CD4-positive, alpha-beta T cell treated with Interleukin-4 for 1 hour (primary cell): ENCODE measurements around the gene RPP38.

Experiments used
- DNase-seq, 2 donors: peaks; one replicate each; pipeline ENCODE4 v3.0.0-alpha.2; 2020 to 2022

Gene RPP38, protein sequence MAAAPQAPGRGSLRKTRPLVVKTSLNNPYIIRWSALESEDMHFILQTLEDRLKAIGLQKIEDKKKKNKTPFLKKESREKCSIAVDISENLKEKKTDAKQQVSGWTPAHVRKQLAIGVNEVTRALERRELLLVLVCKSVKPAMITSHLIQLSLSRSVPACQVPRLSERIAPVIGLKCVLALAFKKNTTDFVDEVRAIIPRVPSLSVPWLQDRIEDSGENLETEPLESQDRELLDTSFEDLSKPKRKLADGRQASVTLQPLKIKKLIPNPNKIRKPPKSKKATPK

DNA sequence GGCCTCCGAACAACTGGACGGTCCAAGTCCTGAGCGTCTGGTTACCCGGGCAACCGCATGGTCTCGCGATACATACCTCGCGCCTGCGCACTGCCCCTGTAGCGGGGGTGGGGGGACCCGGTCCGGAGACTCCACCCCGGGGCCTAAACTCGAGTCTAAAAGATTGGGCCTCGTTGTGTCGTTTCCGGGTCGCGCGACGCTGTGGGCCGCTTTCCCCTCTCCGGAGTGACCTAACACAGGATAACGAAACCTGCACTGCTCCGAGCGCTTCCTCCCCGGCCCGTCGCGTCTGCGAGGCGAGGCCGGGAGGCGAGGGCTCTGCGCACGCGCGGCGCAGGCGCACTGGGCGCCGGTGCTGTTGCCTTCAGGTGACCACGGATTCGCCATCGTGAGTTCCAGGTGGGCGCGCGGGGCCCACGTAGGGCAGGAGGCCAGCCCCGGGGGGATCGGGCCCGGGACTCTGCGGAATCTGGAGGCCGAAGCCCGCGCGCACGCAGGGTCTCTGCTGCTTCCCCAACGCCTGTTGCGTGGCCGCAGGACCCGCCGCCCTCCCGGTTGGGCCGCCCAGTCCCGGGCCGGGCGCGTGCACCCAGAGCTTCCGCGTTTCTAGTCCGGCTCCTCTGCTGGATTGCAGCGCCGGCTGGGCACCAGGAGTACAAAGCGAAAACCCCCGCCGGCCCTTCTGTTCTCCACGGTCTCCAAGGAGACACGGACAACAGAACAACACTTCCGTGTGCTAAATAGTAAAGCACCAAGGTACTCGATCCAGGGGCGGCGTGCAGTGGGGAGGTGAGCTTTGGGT lies at the start of gene RPP38:
Gene RPP38 (plus strand): TSS at position 345 of the 802 bp plus-strand sequence. CDS start 5,960 bp downstream, outside the sequence.
- DNase-seq: peak; percentile 94

DNA sequence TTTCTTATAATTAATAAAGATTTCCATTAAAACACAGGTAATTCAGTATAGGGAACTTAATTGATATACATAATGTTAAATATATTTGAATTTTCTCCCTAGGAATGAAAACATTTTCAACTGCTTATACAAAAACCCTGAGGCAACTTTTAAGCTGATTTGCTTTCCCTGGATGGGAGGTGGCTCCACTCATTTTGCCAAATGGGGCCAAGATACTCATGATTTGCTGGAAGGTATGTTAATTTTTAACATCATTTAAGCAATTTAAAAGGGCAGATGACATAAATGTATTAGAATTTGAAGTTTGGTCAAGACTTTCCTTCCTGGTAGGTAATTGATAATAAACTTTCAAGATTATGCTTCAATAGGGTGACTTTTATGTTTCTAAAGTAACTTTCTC lies 47.6 kb upstream of the RPP38 start:
- DNase-seq: no peak

DNA sequence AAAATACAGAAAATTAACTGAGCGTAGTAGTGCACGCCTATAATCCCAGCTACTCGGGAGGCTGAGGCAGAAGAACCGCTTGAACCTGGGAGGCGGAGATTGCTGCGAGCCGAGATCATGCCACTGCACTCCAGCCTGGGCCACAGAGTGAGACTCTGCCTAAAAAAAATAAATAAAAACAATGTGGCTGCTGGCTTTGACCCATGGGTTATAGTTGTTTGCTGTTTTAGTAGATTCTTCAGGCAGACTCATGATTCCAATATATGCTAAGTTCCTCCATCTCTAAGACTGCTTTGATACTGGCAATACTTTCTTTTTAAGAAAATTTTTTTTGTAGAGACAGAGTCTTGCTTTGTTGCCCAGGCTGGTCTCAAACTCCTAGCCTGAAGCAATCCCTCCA lies 45.0 kb upstream of the RPP38 start:
- DNase-seq: no peak

DNA sequence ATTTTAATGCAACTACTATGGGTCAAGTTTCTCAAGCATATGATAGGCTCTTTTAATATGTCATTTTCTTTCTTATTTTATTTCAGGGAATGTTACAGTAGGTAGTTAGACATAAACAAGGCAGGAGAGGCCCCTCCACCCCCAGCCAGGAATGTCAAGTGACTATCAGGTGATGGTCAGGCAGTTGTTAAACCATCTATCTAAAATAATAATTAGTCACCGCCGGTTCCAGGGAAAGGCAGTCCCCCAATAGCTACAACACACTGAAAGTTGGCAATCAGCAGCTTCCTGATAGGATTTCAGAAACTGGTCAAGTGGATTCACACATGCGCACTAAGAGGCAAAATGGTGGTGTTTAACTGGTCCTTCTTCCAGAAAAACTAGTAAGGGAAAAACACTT lies 44.1 kb upstream of the RPP38 start:
- no peak for DNase-seq

DNA sequence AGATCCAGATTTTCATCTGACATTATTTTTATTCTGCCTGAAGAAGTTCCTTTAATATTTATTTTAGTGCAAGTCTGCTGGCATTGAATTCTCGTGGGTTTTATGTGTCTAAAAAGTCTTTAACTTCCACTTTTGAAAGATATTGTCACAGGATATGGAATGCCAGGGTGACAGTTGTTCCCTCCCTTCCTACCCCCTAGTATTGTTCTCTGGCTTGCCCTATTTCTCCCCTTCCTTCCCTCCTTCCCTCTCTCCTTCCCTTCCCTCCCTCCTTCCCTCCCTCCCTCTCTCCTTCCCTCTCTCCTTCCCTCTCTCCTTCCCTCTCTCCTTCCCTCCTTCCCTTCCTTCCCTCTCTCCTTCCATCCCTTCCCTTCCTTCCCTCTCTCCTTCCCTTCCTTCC lies 38.5 kb upstream of the RPP38 start:
- DNase-seq: no peak

DNA sequence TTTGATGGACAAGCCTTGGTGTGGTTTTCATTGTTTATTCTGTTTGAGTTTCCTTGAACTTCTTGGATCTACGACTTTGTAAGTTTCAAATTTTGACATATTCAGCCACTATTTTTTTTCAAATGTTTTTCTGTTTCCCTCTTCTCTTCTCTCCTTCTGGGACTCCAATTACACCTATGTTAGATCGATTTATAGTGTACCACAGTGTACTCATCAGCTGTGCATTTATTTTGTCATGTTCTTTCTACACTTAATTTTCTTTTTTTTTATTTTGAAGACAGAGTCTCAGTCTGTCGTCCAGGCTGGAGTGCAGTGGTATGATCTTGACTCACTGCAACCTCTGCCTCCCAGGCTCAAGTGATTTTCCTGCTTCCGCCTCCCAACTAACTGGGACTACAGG lies 37.2 kb upstream of the RPP38 start:
- DNase-seq: no peak

DNA sequence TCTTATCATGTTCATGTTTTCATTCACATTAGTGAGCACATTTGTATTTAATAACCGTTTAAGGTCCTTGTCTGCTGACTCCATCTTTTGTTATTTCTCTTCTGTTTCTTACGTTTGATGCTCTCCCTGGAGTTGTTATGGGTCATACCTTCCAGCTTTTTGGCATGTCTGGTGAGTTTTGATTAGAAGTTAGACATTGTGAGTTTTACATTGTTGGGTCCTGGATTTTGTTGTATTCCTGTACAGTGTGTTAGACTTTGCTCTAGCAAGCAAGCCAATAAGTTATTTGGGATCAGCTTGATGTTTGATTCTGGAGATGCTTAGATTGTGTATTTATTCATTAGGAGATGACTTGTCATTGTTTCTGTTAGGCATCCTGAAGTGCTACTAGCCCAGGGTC lies 36.5 kb upstream of the RPP38 start:
- DNase-seq: no peak

DNA sequence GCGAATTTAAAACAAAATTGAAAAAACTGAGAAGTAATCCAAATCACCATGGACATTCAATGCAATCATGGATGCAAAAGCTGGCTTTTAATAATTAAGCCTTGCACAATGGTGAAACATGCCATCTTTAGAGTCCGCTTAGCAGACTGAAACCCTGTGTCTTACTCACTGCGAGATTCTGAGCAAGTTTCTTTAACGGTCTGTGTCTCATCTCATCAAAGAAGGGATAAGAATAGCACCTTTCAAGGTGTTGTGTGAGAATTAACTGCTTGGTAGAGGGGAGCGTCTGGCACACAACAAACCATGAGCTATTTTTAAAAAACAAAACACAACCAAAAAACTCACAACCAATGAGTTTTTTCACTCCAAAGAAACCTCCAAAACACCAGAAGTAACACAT lies 30.0 kb upstream of the RPP38 start:
- no peak for DNase-seq

DNA sequence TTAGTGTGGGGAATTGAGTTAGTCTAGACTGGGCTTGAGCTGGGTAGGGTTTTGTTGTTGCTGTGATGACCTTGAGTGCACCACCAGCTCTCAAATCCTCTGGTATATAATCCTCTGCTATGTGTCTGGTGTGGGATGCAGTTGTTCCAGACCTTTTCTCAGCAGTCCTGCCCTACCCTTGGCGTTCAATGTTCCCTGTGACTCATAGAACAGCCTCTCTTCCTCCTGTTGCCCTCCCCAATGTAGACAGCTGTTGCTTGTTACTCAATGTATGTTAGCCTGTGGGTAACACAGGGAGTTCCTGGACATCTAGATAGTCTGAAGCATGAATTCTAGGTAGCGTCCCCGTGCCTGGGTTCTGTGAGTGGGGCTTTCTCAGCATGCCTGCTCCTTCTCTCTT lies 28.4 kb upstream of the RPP38 start:
- DNase-seq: no peak

DNA sequence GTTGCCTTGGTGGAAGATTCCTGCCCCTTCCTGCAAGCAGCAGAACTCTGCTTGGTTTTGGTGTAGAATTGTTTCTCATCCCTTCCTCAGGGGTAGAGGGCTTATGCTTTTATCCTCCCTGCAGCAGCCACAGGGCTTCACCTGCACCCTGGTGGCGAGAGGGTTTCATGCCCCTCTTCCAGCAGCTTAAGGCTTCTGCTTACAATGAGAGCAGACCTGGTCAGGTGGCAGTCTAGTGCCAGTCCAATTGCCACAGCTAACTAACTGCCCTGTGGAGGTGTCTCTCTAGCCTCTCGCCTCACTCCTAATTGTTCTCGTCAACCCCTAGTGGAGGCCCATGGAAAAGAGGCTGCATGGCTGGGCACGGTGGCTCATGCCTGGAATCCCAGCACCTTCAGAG lies 27.9 kb upstream of the RPP38 start:
- no peak for DNase-seq

DNA sequence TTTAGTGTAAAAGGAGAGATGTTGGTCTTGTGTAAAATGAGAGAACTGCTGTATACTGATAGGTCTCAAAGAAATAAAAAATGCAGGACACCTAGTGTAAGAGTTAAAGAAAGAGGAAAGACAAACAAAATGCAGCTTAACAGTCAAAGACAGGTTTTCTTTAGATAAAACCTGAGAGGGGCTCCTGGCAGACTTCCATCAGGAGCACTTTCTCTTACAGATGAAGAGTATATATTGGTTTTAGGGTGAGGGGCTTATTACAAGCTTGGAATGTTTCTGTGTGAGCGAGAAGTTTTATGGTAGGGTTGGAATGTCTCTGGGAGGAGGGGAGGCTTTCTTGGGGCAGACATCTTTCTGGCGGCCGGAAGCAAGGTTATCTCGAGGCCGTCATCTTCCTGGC lies 24.8 kb upstream of the RPP38 start:
- DNase-seq: no peak

DNA sequence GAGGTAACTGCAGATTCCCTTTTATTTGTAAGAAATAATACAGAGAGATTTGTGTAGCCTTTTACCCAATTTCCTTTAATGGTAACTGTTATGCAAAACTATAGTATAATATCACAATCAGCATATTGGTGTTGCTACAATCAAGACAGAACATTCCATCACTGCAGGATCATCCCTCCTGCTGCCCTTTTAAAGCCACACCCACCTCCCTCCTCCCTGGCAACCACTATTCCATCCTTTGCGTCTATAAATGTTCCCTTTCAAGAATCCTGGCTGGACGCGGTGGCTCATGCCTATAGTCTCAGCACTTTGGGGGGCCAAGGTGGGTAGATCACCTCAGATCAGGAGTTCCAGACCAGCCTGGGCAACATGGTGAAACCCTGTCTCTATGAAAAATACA lies 21.7 kb upstream of the RPP38 start:
- DNase-seq: no peak

DNA sequence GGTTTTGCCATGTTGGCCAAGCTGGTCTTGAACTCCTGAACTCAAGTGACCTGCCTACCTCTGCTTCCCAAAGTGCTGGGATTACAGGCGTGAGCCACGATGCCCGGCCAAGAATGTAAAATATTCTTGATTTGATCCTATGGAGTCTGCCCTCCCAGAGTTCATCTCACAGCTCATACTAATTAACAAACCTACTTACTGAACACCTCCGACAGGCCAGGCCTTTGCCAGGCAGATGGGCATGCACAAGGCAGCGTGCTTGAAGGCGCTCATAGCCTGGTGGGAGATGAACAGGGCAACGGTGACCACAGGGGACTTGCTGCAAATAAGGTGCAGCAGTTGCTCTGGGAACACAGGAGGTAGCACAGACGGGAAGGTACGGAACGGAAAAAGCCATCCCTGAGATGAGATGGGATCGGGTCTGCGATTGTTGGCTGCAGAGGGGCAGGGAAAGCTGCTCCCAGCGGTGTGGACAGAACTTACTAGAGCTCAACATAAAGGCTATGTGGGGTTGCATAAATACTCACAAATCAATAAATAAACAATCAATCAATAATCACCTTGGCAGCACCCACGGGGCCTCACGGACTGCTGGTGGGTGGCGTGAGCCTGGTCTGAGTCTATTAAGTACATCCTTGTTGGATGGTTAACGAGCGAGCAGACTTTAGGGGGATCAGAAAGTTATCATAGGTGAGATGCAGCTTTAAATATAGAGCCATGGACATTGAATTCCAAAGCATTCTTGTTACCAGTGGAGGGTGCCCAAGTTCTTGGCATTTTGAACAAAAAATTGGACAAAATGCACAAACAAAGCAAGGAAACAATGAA lies 13.3 kb upstream of the RPP38 start:
- DNase-seq: no peak

DNA sequence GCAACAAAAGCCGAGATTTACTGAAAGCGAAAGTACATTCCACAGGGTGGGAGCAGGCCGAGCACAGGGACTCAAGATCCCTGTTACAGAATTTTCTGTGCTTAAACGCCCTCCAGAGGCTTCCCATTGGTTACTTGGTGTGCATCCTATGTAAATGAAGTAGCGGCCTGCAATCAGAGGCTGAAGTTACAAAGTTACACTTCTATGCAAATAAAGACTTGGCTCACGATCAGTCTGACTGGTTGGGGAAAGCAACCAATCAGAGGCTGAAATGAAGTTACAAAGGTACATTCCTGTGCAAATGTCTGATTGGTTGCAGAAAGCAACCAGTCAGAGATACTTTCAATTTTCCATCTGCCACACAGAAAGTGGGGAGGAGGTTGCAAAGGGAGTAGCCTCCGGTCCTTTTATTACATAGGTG lies 12.6 kb upstream of the RPP38 start:
- DNase-seq: peak; percentile 20 to 75

DNA sequence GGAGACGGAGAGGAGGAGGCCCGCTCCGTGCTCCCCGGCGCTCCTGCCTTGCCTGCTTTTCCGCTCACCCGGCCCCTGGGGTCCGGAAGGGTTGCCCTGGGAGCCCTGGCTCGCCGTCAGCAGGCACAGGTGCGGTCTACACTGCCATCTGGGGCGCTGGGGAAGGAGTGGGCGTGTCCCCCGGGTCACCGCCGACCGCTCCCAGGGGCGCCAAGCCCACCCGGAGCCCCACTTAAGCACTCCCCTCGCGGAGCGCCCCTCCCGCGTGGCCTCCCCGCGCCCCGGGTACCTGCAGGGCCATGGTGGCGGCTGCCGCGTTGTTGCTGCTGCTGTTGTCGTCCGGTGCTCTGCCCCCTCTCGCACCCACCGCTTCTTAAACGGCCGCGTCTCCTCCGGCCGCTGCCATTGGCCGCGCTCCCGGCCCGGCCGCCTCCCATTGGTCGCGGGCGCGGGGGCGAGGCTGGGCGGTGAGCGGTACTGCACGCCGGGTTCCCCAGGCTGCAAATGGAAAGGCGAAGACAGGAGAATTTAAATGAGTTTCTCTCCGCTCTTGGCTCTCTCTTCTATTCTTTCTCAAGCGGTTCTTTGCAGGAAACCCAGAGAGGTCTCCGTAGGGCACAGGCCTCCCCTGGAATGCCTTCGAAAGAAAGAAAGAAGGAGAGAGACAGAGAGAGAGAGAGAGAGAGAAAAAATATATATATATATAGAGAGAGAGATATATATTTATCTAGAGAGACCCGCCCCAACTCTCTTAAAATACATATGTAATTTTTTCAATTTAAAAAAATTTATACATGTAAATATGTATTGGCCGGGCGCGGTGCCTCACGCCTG lies 8.5 kb upstream of the RPP38 start, which contains the start of gene ACBD7:
Gene ACBD7 (minus strand): TSS at position 349 of the 834 bp plus-strand sequence. CDS start 48 bp downstream, at position 301.
- peak; percentile 75 to 79 for DNase-seq

DNA sequence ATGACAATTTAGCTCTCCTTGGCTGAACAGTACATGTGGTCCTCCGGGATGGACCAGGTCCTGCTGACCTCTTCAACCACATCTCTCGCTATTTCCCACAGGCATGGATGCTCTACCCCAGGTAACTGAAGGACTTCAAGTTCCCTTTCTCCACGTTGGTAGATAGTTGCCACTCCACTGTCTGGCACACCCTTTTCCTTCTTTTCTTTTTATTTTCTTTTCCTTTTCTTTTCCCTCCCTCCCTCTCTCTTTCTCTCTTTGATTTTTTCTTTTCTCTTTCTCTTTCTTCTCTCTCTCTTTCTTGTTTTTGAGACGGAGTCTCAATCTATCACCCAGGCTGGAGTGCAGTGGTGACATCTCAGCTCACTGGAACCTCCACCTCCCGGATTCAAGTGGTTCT lies 5.7 kb upstream of the RPP38 start:
- no peak for DNase-seq

DNA sequence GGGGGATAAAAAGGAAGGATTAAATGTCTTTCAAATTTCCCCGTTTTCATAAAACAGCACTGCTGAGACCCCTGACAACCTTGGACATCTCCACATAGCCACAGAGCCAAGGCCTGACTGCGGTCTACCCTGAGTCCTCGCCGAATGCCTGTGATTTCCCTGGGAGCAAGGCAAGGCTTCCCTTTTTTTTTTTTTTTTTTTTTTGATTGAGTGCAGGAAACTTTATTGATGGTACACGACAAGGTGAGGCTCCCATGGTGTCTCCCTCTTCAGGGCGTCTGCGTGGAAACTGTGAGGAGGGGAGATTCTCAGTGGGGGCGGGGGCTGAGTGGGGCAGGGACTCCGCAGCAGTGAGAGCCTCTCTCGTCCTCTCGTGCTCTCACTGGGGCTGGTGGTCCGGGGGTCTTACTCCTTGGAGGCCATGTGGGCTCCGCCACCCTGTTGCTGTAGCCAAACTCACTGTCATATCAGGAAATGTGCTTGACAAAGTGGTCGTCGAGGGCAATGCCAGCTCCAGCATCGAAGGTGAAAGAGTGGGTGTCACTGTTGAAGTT lies 4.2 kb upstream of the RPP38 start:
- no peak for DNase-seq

DNA sequence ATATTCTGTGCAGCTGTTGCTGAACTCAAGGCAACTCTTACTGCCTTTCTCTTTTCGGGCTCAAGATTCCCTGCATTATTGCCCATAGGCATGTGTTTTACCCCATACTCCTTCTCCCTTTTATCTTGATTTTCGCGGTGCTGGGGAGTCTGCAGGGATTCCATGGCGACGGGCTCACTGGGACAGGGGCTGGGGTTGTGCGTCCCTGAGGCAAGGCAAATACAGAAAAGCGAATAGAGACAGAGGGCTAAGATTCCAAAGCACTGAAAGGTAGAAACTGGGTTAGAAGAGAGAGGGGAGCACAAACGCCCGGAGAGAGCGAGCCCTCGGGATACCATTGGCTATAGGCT lies 519 bp upstream of the RPP38 start:
- DNase-seq: no peak

DNA sequence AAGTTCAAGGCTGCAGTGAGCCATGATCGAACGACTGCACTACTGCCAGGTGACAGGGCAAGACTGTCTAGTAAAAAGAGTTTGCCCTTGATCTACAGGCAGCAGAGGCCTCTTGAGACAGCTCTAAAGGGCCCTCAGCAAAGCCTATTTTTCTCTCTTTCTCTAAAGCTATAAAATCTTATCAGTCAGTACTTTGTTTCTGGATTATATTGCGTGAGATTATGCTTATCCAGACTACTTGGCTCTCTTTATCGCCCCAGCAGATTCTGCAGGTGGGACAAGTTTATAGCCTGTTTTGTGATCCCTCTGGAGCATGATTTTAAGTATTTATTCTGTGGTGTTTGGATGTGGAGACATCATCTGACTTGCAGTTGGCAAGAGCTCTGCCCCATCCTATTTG lies 2.7 kb downstream of the RPP38 start:
- no peak for DNase-seq

DNA sequence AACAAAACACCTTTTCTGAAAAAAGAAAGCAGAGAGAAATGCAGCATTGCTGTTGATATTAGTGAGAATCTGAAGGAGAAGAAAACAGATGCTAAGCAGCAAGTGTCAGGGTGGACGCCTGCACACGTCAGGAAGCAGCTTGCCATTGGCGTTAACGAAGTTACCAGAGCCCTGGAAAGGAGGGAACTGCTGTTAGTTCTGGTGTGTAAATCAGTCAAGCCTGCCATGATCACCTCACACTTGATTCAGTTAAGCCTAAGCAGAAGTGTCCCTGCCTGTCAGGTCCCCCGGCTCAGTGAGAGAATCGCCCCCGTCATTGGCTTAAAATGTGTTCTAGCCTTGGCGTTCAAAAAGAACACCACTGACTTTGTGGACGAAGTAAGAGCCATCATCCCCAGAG lies 6.4 kb downstream of the RPP38 start:
- DNase-seq: no peak

DNA sequence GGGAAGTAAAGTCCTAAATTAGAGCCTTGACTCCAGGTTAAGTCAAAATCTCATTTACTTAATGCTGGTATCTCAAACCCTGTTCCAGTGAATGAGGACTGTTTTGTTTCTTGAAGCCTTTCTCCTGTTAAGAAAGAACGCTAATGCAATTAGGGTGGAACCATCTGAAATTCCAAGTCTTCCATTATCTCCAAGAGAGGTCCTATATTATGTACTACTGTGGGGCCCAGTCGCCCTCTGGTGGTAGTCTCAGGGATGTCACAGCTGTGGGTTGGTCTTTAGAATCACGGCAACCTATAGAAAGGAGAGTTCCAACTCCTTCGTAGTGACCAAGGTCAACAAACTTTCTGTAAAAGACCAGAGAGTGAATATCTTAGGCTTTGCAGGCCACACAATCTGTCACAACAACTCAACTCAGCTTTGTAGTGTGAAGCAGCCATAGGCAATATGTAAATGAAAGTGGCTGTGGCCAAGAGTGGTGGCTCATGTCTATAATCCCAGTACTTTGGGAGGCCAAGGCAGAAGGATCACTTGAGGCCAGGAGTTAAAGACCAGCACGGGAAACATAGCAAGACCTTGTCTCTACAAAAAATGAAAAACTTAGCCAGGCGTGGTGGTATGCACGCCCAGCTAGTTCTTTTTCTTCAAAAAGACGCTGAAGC lies 9.3 kb downstream of the RPP38 start:
- peak; percentile 68 to 73 for DNase-seq

DNA sequence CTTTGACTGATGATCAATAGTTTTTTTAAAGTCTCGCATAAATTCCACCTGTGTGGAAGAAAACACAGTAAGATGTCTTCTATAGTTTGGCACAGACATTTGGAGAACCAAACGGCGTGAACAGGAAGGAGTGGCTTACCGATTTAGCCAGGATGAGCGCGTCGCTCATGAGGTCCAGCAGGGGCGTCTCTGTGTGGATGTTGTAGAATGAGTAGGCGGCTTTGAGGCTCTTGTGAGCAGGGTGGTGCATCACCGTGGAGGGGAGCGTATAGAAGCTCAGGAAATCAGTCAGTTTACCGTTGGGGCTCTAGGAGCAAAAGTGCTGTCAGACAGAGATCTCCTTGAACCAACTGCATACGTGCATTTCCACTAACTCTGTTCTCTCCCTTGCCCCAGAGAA lies 15.5 kb downstream of the RPP38 start:
- no peak for DNase-seq
